Erythroblast (primary cell): ENCODE results near the gene ZKSCAN2.

ENCODE experiments used
- DNase-seq, 2 experiments: peaks; one replicate each; lab custom pipeline; 2025; lab: John Stamatoyannopoulos, UW
- GATA1 ChIP-seq: IDR thresholded peaks from 2 replicates; pipeline ENCODE4 v1.6.1; 2011; ENCODE audit warnings: low read depth, mild to moderate bottlenecking, control low read depth, low read length, moderate library complexity
- POLR2A ChIP-seq: IDR thresholded peaks from 2 replicates; pipeline ENCODE4 v1.6.1; 2011; ENCODE audit warnings: mild to moderate bottlenecking, low read length

The ZKSCAN2 gene

DNA sequence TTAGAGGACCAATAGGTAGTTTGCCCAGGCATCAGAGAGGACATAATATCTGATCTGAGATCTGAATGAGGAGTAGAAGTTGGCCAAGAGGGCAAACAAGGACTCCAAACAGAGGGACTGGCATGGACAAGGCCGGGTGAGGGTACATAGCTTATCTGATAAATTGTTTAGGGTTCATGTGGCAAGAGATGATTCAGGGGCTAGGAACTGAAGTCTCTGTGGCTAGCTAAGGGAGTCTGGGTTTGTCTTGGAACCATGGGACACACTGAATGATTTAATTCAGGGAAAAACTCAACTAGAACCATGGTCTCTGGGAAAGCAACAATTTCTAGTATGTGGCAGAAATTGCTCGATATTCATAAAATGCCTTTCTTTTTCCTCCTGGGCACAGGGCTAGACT is 45.0 kb downstream of the ZKSCAN2 start:
- TF ChIP-seq POLR2A (no peak), GATA1 (no peak)
- DNase-seq: no peak

DNA sequence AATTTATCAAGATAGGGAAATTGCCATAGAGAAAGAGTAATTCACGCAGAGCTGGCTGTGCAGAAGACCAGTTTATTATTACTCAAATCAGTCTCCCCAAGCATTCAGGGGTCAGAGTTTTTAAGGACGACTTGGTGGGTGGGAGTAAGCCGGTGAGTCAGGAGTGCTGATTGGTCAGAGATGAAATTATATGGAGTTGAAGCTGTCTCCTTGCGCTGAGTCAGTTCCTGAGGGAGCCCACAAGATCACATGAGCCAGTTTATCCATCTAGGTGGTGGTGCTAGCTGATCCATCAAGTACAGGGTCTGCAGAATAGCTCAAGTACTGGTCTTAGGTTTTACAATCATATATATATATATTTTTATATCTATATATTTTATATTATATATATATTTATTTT is 46.9 kb downstream of the ZKSCAN2 start:
- TF ChIP-seq GATA1 (no peak), POLR2A (no peak)
- peak; percentile 52 to 64 for DNase-seq

DNA sequence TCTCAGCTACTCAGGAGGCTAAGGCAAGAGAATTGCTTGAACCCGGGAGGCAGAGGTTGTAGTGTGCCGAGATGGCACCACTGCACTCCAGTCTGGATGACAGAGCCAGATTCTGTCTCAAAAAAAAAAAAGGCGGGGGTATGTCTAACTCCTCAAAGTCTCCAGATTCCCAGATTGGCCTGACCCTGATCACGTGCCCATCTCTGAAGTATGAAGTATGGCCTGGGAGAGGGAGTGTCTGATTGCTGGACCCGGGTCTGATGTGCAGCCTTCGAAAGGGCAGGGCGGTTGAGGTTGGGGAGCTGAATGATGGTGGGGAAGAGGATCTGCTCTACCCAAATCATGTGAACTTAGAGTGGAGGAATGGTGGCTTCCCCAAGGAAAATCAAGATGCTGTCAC is 58.2 kb downstream of the ZKSCAN2 start:
- no peak for DNase-seq
- TF ChIP-seq POLR2A: no peak
- no peak for TF ChIP-seq GATA1

DNA sequence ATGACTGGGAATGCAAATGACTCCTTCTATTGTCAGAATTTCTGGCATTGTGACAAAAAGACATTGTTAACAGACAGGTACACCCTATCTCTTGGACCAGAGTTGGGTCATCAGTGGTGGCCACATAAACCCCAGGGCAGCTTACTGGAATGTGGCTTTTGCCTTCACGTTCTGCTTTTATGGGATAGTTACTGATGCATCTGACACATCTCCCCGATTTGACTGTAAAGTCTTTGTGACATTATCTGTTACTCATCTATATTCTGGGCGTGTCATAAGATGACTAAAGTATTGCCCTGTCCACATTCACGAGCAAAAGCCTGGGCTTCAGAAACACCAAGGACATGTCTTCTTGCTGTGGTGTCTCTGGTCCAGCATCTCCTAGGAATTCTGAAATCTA is 59.6 kb downstream of the ZKSCAN2 start:
- DNase-seq: no peak
- TF ChIP-seq GATA1 (no peak), POLR2A (no peak)

DNA sequence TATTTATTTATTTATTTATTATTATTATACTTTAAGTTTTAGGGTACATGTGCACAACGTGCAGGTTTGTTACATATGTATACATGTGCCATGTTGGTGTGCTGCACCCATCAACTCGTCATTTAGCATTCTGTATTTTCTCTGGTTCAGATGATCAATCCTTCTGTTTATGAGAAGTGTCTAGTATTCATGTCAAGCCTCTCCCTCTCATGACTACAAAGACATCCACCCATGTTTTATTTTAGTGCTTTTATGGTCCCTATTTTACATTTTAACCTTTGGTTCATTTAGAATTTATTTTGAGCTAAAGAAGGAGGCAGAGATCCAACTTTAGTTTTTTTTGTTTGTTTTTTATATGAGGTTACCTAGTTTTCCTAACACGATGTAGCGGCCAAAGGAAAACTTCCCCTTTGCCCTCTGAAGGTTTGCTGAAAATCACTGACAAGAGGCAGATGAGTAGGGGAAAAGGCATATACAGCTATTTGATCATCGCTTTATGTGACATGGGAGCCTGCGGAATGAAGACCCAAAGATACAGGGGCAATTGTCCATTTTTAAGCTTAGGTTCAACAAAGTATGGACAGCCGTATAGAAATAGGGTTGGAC is 63.3 kb downstream of the ZKSCAN2 start:
- no peak for DNase-seq
- no peak for TF ChIP-seq GATA1

DNA sequence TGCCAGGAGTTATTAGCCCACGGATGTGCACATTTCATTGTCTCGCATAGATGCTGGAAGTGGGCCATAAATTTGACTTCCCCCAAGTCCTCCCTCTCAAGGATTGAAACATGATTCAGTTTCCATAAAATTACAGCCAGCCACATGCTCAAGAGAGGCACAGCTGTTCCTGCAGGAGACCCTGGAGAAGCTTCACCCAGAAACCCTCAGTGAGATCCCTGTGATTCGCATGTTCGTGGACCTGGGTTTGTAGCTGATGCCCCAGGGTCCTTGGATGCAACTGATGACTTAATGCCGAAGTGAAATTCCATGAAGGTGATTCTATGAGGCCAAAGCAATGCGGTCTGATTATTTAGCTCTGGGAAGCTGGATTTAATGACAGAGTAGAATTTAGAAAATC is 65.5 kb downstream of the ZKSCAN2 start:
- TF ChIP-seq GATA1 (no peak), POLR2A (no peak)

DNA sequence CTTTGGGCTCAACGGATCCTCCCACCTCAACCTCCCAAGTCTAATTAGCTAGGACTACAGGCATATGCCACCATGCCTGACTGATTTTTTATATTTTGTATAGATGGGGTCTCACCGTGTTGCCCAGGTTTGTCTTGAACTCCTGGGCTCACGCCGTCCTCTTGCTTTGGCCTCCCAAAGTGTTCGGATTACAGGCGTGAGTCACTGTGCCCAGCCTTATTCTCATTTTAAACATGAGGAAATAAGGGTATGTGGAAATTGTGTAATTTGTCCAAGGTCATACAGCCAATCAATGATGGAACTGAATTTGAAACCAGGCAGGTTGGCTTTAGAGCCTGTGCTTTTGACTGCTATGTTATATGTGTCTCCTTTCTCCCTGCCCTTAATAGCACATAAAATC is 68.3 kb downstream of the ZKSCAN2 start:
- TF ChIP-seq POLR2A: no peak
- no peak for TF ChIP-seq GATA1
- no peak for DNase-seq

More for the DNA sequence above, 65.5 kb downstream of the ZKSCAN2 start:
- no peak for DNase-seq

GRCh38 chr16:25187491-25187795 is 70.2 kb downstream of the ZKSCAN2 start:
- DNase-seq: no peak
- no peak for TF ChIP-seq POLR2A
- TF ChIP-seq GATA1: no peak
